HT1080 (cell line): ENCODE results near the gene KPRP. TPM values are rescaled to one million over a fixed set of nuclear protein-coding genes. Genes with fewer than 3 reads are reported as not detected.

Experiments
- DNase-seq: peaks from one replicate; pipeline ENCODE4 v3.0.0-alpha.2; 2015; ENCODE audit warnings: low read depth
- total RNA-seq: library from RNA; depleted of rRNA; stranded (reverse); fragments of >200 nt; shearing (Covaris generic); gene quantifications from 2 replicates; pipeline ENCODE4 v1.2.3, GENCODE V29; 2014; rRNA removed

The KPRP gene
- total RNA-seq, 1 experiment from 2014 or later = not detected

- DNase-seq = peak; percentile 50
Measured at GRCh38 chr1:152768847-152769533, 11.2 kb downstream of the KPRP start.

- DNase-seq = no peak
Measured at GRCh38 chr1:152770411-152770810, 12.6 kb downstream of the KPRP start.

- DNase-seq = no peak
Measured at GRCh38 chr1:152774875-152775274, 17.1 kb downstream of the KPRP start, which contains the start of gene LCE1F. TSS of gene LCE1F (plus strand) at chr1:152775140. CDS start at chr1:152776372, 1,232 bp downstream.

- DNase-seq = no peak
Measured at GRCh38 chr1:152776361-152776760, 18.5 kb downstream of the KPRP start.

- DNase-seq = no peak
Measured at GRCh38 chr1:152777510-152778137, 19.8 kb downstream of the KPRP start.

- DNase-seq = peak; percentile 77
Measured at GRCh38 chr1:152783095-152783494, 25.3 kb downstream of the KPRP start.

- no peak for DNase-seq
Measured at GRCh38 chr1:152786077-152786476, 28.3 kb downstream of the KPRP start, which contains the start of gene LCE1E. TSS of gene LCE1E (plus strand) at chr1:152786257. CDS start at chr1:152787300, 1,043 bp downstream.

GRCh38 chr1:152795686-152796085 is 37.9 kb downstream of the KPRP start:
- DNase-seq = peak; percentile 6

GRCh38 chr1:152796421-152796820 is 38.6 kb downstream of the KPRP start, which contains the start of gene LCE1D:
TSS of gene LCE1D (plus strand) at chr1:152796721. CDS start at chr1:152797795, 1,074 bp downstream.
- DNase-seq = no peak

- no peak for DNase-seq
Measured at GRCh38 chr1:152801333-152801732, 43.5 kb downstream of the KPRP start.

GRCh38 chr1:152806576-152806975 is 48.8 kb downstream of the KPRP start, which contains the start of gene LCE1C:
TSS of gene LCE1C (minus strand) at chr1:152806651. CDS start at chr1:152805478, 1,173 bp downstream.
- no peak for DNase-seq

GRCh38 chr1:152811050-152811449 is 53.2 kb downstream of the KPRP start:
- no peak for DNase-seq

Other genes with a start within 250 kb of the KPRP start
- not detected in 2 replicates for gene LCE5A, start 247.2 kb upstream of the KPRP start, total RNA-seq
- not detected in 2 replicates for gene CRCT1, start 243.5 kb upstream of the KPRP start, total RNA-seq
- not detected in 2 replicates for gene LCE3E, start 191.2 kb upstream of the KPRP start, total RNA-seq
- not detected in 2 replicates for gene LCE3D, start 177.5 kb upstream of the KPRP start, total RNA-seq
- gene LCE3C, start 157.8 kb upstream of the KPRP start, total RNA-seq = not detected in 2 replicates
- not detected in 2 replicates for gene LCE3B, start 144.2 kb upstream of the KPRP start, total RNA-seq
- gene LCE3A, start 134.9 kb upstream of the KPRP start, total RNA-seq = not detected in 2 replicates
- gene LCE2D, start 94.6 kb upstream of the KPRP start, total RNA-seq = not detected in 2 replicates
- gene LCE2C, start 82.7 kb upstream of the KPRP start, total RNA-seq = not detected in 2 replicates
- gene LCE2B, start 71.9 kb upstream of the KPRP start, total RNA-seq = not detected in 2 replicates
- 0.47 and 3.0 TPM in 2 replicates for gene LCE2A, start 59.7 kb upstream of the KPRP start, total RNA-seq
- gene LCE4A, start 49.9 kb upstream of the KPRP start, total RNA-seq = not detected in 2 replicates
- gene LCE1F, start 17.1 kb downstream of the KPRP start, total RNA-seq = not detected in 2 replicates
- gene LCE1E, start 28.2 kb downstream of the KPRP start, total RNA-seq = 0.43 TPM in 1 of 2 replicates, not detected in the other
- not detected in 2 replicates for gene LCE1D, start 38.7 kb downstream of the KPRP start, total RNA-seq
- gene LCE1C, start 48.6 kb downstream of the KPRP start, total RNA-seq = not detected in 2 replicates
- not detected in 2 replicates for gene LCE1B, start 53.9 kb downstream of the KPRP start, total RNA-seq
- gene LCE1A, start 69.4 kb downstream of the KPRP start, total RNA-seq = not detected in 2 replicates
- gene LCE6A, start 84.8 kb downstream of the KPRP start, total RNA-seq = not detected in 2 replicates
- not detected in 2 replicates for gene LCE7A, start 102.0 kb downstream of the KPRP start, total RNA-seq
- not detected in 2 replicates for gene SMCP, start 120.3 kb downstream of the KPRP start, total RNA-seq
- gene IVL, start 150.5 kb downstream of the KPRP start, total RNA-seq = 0.26 and 0.33 TPM in 2 replicates
- not detected in 2 replicates for gene SPRR5, start 189.2 kb downstream of the KPRP start, total RNA-seq
- not detected in 2 replicates for gene SPRR4, start 212.6 kb downstream of the KPRP start, total RNA-seq
- gene SPRR1A, start 226.1 kb downstream of the KPRP start, total RNA-seq = not detected in 2 replicates
- not detected in 2 replicates for gene SPRR3, start 243.7 kb downstream of the KPRP start, total RNA-seq